HG03095 (cell line): Measurements from ENCODE around the gene KCNK15.
"Not testable (repeated sequence)": the region's sequence is repeated elsewhere in the genome, so short reads cannot be mapped to it uniquely, and the experiment has no call there.

Experiments used
- ATAC-seq: cut with Tn5 transposase; IDR thresholded peaks from one replicate; pipeline ENCODE4 v1.9.1; 2021; ENCODE audit warnings: moderate library complexity; ENCODE audit not compliant: unreplicated experiment

The KCNK15 gene

DNA sequence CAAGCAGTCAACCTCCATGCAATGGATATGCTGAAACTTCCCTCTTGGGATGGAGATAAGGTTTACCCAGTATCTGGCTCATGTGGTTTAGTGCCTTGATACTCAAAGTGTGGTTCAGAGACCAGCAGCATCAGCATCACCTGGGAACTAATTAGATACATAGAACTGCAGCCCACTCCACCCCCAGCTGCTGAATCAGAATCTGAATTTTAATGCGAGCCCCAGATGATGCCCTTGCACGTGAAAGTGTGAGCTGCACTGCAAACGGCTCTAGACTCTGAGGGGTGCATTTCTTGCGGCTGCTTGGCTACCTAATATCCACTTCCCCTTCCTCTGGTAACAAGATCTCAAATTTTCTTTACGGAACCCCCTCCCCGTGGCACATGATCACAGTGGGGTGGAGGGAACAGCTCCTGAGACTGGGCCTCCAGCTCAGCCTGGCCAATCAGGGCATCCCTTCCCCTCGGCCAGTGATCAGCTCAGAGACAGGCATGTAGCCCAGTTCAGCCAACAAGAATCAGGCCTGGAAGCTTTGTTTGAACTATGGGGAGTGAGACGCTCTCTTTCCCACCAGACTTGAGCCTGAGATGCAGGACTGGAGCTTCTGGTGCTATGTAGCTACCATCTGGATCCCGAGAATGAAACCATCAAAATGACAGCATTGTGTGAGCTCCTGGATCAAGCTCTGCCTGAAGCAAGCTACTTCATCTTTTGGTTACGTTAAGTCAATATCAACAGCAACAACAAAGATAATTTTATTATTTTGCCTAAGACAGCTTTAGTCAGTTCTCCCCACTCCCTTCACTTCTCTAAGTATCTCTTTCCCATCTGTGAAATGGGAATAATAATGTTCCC lies 12.8 kb downstream of the KCNK15 start:
- no peak for ATAC-seq

DNA sequence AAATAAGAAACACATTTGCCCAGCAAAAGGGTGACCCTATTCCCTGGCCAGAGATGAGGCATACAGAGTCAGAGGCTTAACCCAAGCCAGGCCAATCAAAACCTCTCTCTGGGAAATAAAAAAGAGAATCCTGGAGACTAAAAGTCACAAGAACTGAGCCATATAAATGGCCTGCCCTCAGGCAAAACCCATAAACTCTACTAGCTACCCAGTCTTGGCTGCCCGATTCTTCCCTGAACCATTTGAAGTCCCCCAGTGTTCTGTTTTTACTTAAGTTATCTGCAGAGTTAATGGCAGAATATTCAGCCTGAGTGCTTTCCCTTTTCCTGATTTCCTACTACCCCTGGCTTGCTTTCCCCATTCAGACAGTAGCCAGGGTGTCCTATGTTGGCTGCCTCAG lies 13.9 kb downstream of the KCNK15 start:
- ATAC-seq, result no peak

DNA sequence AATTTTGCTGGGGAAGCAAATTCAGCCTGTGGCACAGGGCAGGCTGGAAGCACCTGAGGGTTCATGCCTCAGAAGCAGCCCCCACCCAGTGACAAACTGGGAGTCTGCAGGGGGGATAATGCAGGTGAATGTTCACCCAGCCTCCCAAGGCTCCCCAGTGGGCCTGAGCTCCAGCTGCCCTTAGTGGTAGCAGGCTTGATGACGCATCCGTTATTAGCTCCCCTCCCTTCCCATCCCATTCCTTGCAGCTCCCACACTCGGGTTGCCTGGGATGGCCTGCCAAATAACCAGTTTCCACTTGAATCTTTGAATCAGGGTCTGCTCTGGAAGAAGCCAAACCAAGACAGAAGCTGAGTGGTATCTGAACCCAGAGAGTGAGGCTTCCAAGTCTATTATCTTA lies 15.8 kb downstream of the KCNK15 start:
- ATAC-seq, result no peak

DNA sequence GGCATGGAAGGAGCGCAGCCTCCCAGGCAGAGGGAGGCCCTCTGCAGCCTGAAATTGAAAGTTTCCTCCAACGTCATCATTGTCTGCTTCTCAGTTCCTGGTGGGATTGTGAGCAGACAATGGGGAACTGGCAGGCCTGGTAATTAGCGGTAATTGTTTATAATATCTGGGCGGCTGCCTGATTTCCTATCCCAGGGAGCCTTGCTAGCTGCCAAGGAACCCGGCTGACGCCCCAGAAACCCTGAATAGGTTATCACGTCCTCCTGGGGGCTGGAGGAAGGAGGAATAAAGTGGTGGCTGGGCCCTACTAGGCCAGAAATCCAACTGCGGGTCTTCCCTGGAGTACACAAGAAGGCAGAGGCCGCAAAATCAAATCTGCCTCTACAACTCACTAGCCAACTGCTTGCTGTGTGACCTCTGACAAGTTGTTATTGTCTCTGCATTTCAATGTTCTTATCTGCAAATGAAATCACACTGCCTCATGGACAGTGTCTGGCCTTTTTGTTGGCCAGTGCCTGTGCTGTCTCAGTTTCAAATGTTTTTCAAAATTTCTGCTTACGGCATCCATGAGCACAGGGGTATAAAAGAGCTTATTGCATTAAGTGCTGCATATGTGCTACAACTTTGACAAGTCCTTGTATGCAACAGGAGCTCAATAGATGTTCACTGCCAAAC lies 16.9 kb downstream of the KCNK15 start:
- no peak for ATAC-seq

DNA sequence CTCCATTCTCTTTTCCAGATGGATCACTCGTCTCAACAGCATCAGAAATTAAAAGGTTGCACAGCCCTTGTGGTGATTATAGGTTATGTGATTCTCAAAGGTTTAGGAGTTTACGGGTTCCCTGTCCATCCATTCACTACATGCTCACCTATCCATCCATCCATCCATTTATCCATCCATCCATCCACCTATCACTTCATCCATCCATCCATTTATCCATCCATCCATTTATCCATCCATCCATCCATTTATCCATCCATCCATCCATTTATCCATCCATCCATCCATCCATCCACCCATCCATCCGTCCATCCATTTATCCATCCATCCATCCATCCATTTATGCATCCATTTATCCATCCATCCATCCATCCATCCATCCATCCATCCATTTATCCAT lies 18.1 kb downstream of the KCNK15 start:
- not testable (repeated sequence) for ATAC-seq

DNA sequence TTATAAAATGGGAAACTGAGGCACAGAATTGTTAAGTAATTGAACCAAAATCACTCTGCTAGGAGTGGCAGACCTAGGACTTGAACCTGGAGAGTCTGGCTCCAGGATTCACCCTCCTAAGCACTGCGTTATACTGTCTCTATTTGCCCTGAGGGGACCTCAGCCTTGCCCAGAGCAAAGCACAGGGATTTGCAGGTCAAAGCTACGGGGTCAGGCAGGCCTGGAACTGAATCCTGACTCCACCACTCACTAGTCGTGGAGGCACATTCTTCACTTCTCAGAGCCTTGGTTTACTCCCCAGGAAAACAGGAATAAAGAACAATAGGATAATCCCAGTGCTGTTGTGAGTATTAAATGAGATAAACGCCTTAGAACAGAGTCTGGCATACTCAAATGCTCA lies 19.4 kb downstream of the KCNK15 start:
- no peak for ATAC-seq

DNA sequence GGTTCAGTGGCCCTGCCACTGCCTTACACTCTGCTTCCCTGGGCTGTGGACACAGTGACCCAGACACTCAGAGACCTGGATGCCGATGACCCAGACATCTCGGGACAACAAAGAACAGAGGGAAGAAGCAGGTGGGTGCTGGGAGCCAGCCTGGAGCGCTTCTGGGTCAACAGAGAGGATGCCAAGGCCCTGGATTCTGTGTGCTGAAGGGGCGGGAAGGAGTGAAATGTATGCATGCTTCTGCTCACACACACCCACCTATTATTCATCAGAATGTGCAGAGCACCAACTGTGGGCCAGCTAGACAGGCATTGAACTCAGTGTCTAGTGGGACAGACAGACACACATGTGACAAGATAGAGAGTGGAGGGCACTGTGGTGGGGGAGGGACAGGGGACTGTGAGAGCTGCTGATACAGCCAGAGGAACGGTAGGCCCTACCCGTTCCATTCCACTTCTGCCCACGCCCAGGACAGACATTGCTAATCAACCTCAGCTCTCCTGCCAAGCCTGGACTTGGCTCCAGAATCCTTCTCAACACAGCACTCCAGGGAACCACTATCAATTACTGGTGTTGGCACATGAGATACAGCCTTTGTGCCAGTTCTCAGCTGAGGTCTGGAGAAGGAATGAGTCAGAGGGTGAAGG lies 20.2 kb downstream of the KCNK15 start:
- no peak for ATAC-seq

DNA sequence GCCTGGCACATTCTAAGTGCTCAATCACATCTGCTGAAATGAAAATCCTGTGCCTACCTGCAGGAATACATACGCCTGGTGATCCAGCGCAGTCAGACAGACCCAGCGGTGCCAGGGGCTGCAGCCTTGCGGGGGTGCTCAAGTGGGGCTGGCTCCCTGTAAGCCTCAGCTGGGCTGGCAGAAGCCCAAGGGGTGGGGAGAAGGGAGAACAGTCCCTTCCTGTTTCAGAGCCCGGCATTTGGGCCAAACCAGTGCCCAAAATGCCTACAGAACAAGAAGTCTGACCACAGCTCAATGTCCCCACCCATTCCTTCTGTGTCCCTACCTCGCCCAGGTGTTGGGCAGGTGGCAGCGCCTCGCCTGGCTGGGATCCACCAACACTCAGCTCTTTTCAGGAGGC lies 22.6 kb downstream of the KCNK15 start:
- no peak for ATAC-seq

DNA sequence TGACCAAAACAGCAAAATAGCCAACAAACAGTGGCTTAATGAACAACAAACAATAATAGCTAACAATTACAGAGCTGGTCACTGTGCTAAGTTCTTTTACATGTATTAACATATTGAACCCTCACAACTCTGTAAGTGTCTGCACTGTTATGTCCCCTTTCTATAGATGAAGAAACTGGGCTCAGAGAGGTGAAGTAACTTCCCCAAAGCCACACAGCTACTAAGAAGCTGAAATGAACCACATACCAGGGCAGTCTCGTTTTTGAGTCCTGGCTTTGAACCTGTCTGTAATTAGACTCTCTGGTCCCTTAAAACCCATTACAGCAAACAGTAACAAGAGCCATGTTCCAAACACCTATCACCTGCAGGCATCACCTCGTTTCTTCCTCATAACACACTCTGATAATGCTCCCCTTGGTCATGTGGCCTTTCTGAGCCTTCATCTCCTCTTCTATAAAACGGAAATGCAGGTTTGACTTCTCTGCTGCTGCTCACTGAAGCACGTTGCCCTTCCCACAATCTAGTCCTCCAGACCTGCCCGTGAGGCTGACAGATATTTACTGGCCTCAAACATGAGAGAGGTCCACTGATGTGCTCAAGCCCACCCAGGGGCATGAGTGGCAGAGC lies 23.3 kb downstream of the KCNK15 start:
- no peak for ATAC-seq

DNA sequence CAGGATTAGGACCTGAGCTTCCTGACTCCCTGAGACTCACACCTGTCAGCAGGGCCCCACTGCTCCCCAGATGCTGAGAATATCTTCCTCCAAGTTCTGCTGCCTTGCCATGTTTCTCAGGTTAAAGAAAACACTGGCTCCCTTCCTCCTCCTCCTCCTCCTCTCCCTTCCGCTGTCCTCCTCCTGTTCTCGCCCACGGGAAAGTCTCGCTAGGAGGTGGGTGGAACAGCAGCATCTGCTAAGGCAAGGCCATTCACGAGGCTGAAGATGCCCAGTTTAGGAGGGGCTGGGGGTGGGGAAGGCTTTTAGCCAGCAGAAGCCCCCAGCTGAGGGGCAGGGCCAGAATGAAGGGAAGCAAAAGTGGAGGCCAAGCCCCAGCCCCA lies 23.8 kb downstream of the KCNK15 start:
- ATAC-seq, result no peak

DNA sequence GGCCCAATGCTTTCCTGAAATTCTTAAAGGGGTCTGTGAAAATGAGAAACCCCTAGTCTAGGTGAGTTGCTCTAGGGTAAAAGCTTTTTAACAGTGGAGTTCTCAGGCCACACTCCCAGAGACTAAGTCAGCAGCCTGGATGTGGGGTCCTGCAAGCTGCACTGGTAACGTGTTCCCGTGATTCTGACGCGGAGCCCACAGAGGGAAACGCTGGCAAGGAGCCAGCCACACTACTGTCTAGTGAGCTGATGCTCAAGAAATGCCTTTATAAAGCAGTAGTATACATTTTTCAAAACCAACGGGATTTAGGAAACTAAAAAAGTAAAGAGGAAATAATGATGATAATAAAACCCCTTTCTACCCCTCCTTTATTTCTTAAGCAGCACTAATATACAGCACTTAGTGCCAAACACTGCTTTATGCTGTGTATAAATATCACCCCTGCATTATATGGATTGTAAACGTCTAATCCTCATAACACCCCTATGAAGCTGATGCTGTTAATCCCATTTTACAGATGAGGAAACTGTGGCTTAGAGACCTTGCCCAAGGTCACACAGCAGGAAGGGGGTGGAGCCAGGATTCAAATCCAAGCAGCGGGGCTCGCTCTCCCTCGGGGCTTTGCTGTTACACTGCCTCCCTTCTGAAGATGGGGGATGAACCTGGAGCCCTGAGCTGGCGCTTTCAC lies 25.0 kb downstream of the KCNK15 start:
- ATAC-seq, result no peak

DNA sequence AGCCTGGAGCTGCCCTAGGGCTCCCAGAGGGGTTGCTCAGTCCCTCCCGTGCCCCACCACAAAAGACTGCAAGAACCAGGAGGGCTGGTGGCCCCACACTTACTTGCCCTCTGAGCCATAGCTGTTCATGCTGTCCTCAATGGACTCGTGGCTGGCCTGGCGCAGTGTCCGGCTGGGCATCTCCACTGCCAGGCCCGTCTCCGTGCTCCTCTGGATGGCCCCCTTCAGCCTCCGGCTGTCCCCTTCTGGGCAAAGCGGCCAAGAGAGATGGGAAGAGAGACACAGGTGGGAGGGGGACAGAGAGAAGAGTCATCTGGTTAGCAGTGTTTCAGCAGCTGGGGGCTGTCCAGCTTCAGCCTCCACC lies 25.5 kb downstream of the KCNK15 start:
- ATAC-seq, result no peak

DNA sequence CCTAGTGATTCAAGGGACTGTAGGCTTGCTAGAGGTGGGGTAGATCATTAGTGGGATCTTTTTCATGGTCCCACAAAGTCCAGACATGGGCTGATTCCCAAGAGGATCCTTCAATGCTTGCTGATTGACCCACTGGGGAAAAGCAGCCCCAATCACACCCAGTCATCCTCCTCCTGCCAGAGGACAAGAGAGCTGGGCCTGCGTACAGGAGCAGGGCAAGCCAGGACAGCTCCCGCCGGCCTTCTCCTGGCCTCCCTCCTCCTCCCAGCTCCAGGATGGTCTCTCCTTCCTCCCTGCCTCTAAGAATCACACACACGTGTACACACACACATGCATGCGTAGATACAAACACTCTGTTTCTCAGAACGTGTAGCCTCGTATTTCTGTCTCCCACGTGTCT lies 27.0 kb downstream of the KCNK15 start:
- ATAC-seq, result no peak

DNA sequence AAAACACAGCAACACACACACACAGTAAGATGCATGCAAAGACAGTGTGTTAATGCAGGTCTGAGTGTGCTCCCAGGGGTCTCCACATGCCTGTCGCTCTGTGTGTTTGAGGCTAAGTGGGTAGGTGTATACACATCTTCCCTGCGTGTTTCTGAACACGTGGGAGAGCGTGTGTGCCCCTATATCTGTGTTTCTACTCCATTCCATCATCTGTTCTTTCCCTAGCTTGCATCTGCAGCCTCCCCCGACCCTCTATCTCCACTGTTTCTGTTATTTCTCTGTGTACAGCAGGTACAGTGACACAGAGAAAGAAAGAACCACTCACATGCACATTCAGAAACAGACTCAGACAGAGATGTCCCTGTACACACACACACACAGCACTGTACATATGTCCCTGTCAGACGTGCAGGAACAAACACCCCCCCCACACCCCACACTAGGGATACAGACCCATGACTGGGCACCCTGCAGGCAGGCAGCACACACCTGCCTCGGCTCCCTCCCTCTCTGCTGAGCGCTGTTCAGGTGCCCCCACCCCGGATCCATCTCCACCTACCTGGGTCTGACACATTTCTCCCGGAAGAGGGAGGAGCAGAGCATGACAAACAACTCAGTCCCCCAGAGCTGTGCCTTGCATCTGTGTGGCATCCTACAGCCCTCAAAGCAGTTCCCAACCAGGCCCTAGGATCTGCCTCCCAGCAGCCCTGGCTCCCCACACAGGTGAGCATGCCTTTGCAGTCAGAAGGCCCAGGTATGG lies 27.6 kb downstream of the KCNK15 start:
- no peak for ATAC-seq

DNA sequence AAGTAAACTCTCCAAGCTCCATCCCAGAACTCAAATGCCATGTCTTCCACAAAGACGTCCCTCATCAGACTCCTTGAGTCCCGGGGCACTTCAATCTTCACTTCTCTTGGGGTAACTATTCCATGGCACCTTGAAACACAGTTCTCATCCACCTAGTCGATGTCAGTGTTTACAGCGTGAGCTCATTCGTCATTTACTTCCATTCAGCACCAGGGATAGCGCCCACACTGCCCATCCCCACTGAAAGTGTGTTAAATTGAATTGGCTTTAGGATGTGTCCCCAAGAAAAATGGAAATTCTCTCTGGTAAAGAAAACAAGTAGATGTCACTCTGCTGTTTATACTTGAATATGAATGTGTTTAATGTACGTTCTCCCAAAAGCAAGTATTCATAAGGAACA lies 31.3 kb downstream of the KCNK15 start:
- no peak for ATAC-seq

DNA sequence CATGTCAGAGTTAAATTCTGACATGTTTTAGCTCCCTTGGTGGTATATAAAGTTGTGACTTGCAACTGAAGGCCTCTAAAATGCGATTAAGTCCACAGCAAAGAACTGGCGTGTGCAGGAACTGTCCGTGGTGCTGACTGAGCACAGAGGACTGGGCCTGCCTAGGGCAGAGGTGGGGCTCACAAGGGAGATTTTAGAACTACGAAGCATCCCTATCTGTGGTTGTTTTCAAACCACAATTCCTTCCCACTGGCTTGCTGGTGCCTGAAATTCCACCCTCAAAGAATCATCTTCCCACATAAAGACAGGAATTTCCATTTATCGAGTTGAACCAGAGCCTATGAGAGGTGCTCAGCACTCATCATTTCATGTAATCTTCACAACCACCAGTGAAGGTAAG lies 34.6 kb downstream of the KCNK15 start:
- ATAC-seq, result no peak

DNA sequence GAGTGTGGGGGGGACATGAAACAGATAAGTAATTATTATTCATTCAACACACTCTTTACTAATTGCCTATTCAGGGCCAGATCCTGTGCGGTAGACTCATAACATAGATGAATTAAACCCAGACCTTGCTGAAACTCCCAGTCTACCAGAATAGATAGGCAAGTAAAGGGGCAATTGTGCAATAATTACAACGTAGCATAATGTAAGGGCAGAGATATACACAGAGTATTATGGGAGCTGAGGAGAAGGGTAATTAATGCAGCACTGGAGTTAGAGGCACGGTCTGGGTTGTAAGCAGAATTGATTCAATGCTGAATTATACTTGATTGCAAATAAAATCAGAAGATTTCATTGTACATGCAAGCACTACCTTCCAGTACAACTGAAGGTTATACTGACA lies 35.5 kb downstream of the KCNK15 start:
- no peak for ATAC-seq

DNA sequence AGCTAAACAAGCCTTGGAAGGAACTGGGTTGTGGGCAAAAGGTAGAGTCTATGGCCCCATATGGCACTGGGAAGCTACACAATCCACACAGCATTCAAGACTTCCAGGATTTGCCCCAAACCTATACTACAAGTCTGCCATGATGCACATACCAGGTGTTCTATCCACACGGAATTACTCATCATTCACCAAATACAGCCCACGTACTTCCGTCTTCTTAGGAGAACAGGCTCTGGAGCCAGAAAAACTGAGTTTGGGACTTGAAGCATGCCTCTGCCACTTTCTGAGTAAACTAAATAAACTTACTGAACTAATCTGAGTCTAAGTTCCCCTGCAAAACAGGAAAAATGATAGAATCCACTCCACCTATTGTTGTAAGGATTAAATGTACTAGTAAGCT lies 36.1 kb downstream of the KCNK15 start:
- no peak for ATAC-seq

DNA sequence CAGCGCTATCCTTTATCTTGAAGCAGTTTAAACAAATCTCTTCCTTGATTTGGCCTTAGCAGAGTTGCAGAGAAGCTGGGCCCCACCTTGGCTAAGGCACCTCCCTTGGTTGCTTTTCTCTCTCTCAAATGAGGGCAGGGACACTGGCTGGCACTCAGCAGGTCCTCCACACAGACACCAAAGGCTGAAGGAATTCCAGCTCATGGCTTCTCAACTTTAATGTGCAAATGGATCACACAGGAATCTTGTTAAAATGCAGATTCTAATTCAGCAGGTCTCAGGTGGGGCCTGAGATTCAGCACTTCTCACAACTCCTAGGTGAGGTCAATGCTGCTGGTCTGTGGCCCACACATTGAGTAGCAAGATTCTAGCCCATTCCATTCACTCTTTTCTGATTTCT lies 39.0 kb downstream of the KCNK15 start:
- no peak for ATAC-seq

DNA sequence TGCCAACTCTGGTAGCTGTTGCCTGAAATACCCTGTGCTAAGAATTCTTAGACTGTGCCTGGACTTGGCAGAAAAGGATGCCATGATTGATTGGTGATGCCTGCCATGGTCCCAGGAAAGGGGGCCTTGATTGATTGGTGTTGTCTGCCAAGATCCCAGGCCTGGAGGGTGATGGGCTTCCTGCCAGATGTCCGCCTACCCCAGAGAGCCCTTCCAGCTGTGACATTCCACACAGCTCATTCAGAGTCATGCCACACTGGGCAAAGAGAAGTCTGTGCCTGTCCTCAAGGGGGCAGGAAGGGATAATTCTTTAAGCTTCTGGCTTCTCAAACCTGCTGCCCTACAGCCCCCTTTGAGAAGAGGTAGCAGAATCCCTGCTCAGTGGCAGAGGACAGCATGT lies 40.1 kb downstream of the KCNK15 start:
- no peak for ATAC-seq
